Erythroblast (primary cell): ENCODE measurements around the gene DDA1.

Experiments
- GATA1 ChIP-seq: IDR thresholded peaks from 2 replicates; pipeline ENCODE4 v1.6.1; 2011; ENCODE audit warnings: low read depth, mild to moderate bottlenecking, control low read depth, low read length, moderate library complexity
- POLR2A ChIP-seq: IDR thresholded peaks from 2 replicates; pipeline ENCODE4 v1.6.1; 2011; ENCODE audit warnings: mild to moderate bottlenecking, low read length

DNA sequence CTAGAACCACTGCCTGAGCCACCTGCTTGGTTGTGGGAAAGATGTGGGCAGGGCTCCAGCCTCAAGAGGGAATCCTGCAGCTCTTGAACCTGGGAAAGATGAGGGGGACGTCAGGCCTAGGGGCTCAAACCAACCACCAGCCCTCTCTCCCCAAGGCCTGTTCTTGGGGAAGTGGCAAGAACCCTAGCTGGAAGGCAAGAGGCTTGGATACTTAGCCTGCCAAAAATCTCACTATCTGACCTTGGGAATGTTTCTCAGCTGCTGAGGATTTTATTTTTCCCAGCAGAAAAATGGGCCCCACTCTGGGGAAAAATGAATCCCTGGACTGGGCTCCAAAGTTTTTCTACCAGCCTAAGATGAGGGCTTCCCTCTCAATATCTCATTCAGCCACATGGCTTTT lies 49.4 kb upstream of the DDA1 start:
- TF ChIP-seq POLR2A (no peak), GATA1 (no peak)
